Measurements from ENCODE around the gene UBAC1.

- TF ChIP-seq POLR2AphosphoS5 (IDR thresholded peaks at IDR 0.05; ENCODE audit: low read depth, low read length) (no peak), POLR2A (IDR thresholded peaks at IDR 0.05; ENCODE audit: low read depth, low read length) (no peak), TAF1 (IDR thresholded peaks at IDR 0.05; ENCODE audit: borderline replicate concordance, low read depth, low read length) (no peak)
These were observed 13.6 kb downstream of the UBAC1 start for GRCh38 chr9:135947582-135947981.

Measured in GM12892 (cell line).